Naive thymus-derived CD8-positive, alpha-beta T cell (primary cell): ENCODE results near the gene MYO1H. TPM values are rescaled to one million over a fixed set of nuclear protein-coding genes. Genes with fewer than 3 reads are reported as not detected.
"Not testable (repeated sequence)": the region's sequence is repeated elsewhere in the genome, so short reads cannot be mapped to it uniquely, and the experiment has no call there.

Experiments used
- ATAC-seq, 2 donors: fragments of 150-1000 bp; cut with Tn5 transposase in 1 of 2; sonication (Bioruptor Pico), chemical (Tn5 transposase) in 1 of 2; 1 replicate in 1 of 2; 2 replicates in 1 of 2; pipeline ENCODE4 v1.10.0; 2021; ENCODE audit warnings: mild to moderate bottlenecking in 2 of 2, moderate library complexity in 2 of 2
- POLR2A ChIA-PET: fragments of 350-600 bp; sonication (Branson Sonifier 250); formaldehyde crosslinking; loops from one replicate; lab custom pipeline; 2021; ENCODE audit warnings: antibody characterized with exemption; lab: Charles Lee
- DNase-seq, 10 donors: peaks; one replicate each; pipeline versions ENCODE4 v3.0.0 to v3.0.0-alpha.2; 2020 to 2022
- H3K27ac Mint-ChIP-seq, 10 donors: one replicate each; pipeline ENCODE4 v1.8.0; 2020 to 2022; ENCODE audit warnings: mild to moderate bottlenecking in 10 of 10, mixed read lengths in 10 of 10, moderate library complexity in 4 of 10, inconsistent platforms in 1 of 10
- H3K27me3 Mint-ChIP-seq, 5 donors: one replicate each; pipeline ENCODE4 v1.8.0; 2021 to 2022; ENCODE audit warnings: mixed read lengths in 5 of 5
- H3K36me3 Mint-ChIP-seq, 3 donors: one replicate each; pipeline ENCODE4 v1.8.0; 2020 to 2022; ENCODE audit warnings: mixed read lengths in 3 of 3, mild to moderate bottlenecking in 2 of 3, inconsistent platforms in 1 of 3
- H3K4me1 Mint-ChIP-seq, 4 donors: one replicate each; pipeline ENCODE4 v1.8.0; 2021 to 2022; ENCODE audit warnings: mixed read lengths in 4 of 4
- H3K4me3 Mint-ChIP-seq, 10 donors: one replicate each; pipeline ENCODE4 v1.8.0; 2020 to 2022; ENCODE audit warnings: mild to moderate bottlenecking in 10 of 10, mixed read lengths in 10 of 10, moderate library complexity in 6 of 10, inconsistent platforms in 1 of 10
- H3K9me3 Mint-ChIP-seq, 9 donors: one replicate each; pipeline ENCODE4 v1.8.0; 2020 to 2022; ENCODE audit warnings: mixed read lengths in 9 of 9, mild to moderate bottlenecking in 3 of 9, inconsistent platforms in 1 of 9, moderate library complexity in 1 of 9
- polyA plus RNA-seq, 3 donors: library from polyadenylated mRNA; unstranded; fragments of 300-500 nt; fragmentation: Illumina TruSeq; gene quantifications; one replicate each; pipeline ENCODE4 v1.2.3, GENCODE V29; 2021
- total RNA-seq, 8 experiments: library from RNA in 2 of 8; stranded (reverse) in 2 of 8; gene quantifications; one replicate each; pipeline ENCODE4 v1.2.3 and lab custom pipeline; 2021 to 2026

Gene MYO1H
- total and polyA plus RNA-seq, 5 experiments from 2014 or later: not detected

DNA sequence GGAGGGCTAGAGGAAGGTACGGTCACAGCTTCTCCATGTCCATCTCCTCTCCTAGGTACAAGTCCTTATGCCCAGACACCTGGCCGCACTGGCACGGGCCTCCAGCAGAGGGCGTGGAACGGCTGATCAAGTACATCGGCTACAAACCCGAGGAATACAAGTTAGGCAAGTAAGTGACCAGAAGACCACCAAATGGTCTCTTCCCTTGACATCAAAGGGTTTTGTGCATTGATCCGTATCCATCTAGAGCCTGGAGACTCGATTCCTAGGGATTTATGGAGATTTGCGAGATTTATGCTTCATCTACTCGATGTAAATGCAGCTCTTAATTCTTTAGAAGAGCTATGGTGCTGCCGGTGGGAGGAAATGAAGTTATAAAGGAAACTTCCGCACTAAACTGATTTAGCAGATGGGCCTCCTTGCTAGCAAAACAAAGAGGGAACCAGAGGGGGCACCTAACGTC, 85.2 kb downstream of the MYO1H start:
- H3K9me3 Mint-ChIP-seq: peaks cover 0 to 2% (median 0%) of the 10 kb centered on the region in 9 donors
- DNase-seq: peak; percentile 41 to 89 (median 68)
- H3K36me3 Mint-ChIP-seq: no peaks in the 10 kb centered on the region
- peaks cover 0 to 1% (median 0%) of the 10 kb centered on the region in 5 donors for H3K27me3 Mint-ChIP-seq
- peak; percentile 85 to 90 for ATAC-seq
- POLR2A ChIA-PET: interaction anchor here (1.0 to 1.3 kb wide), 2 partner anchors 11 to 44 kb away, joined by 3 to 7 read pairs; partner anchors contain the start of genes KCTD10 and UBE3B
- peak overlapping the region in 9 of 10 donors; percentile 3 to 94 (median 82) for H3K27ac Mint-ChIP-seq
- peaks cover 8 to 14% (median 11%) of the 10 kb centered on the region in 4 donors for H3K4me1 Mint-ChIP-seq
- peak overlapping the region; percentile 34 to 69 (median 58) for H3K4me3 Mint-ChIP-seq

DNA sequence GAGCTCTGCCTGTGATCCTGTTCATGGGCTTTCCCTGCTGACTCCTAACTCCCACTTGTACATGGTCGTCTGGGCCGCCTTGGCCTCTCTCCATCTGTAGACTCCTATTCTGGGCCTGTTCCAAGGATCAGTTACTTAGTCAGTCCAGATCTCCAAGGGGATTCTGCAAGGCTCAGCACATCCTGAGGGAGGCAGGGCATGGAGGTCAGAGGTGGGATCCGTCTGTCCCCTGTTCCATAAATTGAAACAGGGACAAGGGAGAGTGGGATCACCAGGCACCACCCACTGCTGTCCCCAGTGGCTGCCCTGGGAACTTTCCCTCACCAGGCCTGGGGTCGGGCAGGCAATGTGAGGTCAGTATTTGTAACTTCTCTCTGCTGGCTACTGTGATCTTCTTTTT, 85.9 kb downstream of the MYO1H start:
- Mint-ChIP-seq H3K27ac (peak overlapping the region in 7 of 10 donors; percentile 3 to 94 (median 82)), H3K27me3 (peaks cover 0 to 1% (median 0%) of the 10 kb centered on the region in 5 donors), H3K4me3 (peak overlapping the region in 1 of 10 donors; percentile 69), H3K36me3 (no peaks in the 10 kb centered on the region), H3K9me3 (peaks cover 0 to 2% (median 0%) of the 10 kb centered on the region in 9 donors), H3K4me1 (peaks cover 8 to 14% (median 11%) of the 10 kb centered on the region in 4 donors)
- ATAC-seq (no peak), DNase-seq (no peak)
- POLR2A ChIA-PET: interaction anchor here (1.0 to 1.3 kb wide), 2 partner anchors 10 to 44 kb away, joined by 3 to 7 read pairs; partner anchors contain the start of genes KCTD10 and UBE3B

DNA sequence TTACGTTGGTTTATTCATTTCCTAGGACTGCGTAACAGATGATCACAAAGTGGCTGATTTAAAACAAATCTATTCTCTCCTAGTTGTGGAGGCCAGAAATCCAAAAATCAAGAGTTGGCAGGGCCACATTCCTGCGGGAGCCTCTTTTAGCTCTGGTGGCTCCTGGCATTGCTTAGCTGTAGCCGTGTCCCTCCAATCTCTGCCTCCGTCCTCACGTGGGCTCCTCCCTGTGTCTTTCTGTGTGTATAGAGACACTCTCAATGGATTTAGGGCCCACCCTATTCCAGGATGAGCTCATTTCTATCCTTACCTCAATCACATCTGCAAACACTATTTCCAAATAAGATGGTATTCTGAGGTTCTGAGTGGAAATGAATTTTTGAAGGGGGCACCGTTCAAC, 86.9 kb downstream of the MYO1H start:
- Mint-ChIP-seq H3K4me3 (no peak overlapping the region), H3K9me3 (no peaks in the 10 kb centered on the region), H3K27ac (no peak overlapping the region), H3K4me1 (peaks cover 8 to 14% (median 11%) of the 10 kb centered on the region in 4 donors), H3K36me3 (no peaks in the 10 kb centered on the region), H3K27me3 (no peaks in the 10 kb centered on the region)
- POLR2A ChIA-PET: no interaction called here
- DNase-seq: no peak
- ATAC-seq: no peak

DNA sequence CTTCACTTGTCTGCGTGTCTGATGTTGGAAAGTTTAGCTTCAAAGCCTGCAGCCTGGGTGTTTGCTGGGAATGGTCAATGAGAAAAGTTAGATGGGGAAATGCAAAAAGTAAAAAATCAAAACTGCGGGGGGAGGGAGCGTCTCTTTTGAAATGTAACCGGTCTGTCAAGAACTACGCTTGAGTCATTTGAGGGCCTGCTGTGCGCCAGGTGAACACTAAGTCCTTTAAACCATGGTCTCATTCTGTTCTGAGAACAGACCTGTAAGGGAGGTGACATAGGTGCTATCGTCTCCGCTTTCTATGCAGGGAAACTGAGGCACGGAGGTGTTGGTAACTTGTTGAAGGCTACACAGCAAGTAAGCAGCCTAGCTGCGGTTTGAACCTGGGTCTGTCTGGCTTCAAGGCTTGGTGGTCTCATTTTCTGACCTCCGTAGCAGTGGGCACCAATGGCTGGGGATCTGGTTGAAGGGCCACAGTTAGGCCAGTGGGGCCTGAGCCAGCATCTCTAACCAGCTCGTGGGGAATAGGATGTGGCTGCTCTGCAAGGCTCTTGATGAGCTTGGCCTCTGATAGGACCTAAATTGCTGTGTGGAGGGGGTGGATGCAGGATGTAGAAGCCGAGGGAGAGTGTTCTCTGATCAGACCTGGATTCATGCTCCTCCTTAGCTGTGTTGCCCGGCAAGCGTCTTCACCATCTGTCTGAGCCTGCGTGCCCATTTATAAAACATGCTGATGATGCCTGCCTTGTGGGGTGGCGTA, 87.9 kb downstream of the MYO1H start:
- Mint-ChIP-seq H3K36me3 (peaks cover 0 to 2% (median 0%) of the 10 kb centered on the region in 3 donors), H3K4me3 (no peak overlapping the region), H3K27me3 (no peaks in the 10 kb centered on the region), H3K4me1 (peaks cover 8 to 14% (median 11%) of the 10 kb centered on the region in 4 donors), H3K9me3 (no peaks in the 10 kb centered on the region), H3K27ac (peak overlapping the region in 2 of 10 donors; percentile 1 to 41)
- POLR2A ChIA-PET: no interaction called here
- DNase-seq: no peak
- no peak for ATAC-seq

DNA sequence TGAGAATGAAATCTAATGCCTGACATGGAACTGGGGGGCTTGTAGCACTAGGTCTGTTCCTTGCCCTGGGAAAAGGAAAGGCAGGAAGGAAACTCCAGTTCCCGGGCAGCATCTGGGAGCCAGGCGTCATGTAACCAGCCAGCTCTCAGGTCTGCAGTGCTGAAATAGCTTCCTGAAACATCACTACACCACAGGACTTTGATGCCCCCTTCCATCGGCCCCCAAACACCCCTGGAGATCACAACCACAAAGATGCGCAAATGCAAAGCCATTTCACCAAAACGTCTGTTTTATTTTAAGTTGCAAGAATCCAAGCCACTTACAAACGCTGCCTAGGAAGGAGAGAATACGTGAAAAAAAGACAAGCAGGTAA, 88.5 kb downstream of the MYO1H start:
- peaks cover 8 to 14% (median 11%) of the 10 kb centered on the region in 4 donors for H3K4me1 Mint-ChIP-seq
- no peaks in the 10 kb centered on the region for H3K27me3 Mint-ChIP-seq
- DNase-seq (no peak), ATAC-seq (no peak)
- no peak overlapping the region for H3K4me3 Mint-ChIP-seq
- no peaks in the 10 kb centered on the region for H3K9me3 Mint-ChIP-seq
- H3K36me3 Mint-ChIP-seq: peaks cover 0 to 2% (median 0%) of the 10 kb centered on the region in 3 donors
- POLR2A ChIA-PET: no interaction called here
- H3K27ac Mint-ChIP-seq: no peak overlapping the region

DNA sequence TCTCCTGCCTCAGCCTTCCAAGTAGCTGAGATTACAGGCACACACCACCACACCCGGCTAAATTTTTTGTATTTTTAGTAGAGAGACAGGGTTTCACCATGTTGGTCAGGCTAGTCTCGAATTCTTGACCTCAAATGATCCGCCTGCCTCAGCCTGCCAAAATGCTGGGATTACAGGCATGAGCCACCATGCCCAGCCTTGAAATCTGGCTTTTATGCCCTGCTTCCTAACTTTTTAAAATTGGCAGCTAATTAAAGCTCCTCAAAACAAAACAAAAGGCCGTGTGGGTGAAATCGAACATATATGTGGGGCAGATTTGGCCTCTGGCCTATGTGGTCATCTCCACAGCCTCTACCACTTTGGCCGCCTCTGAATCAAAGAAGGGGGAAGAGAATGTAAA, 91.5 kb downstream of the MYO1H start:
- peaks cover 0 to 1% (median 0%) of the 10 kb centered on the region in 4 donors for H3K4me1 Mint-ChIP-seq
- no peaks in the 10 kb centered on the region for H3K9me3 Mint-ChIP-seq
- no peak for DNase-seq
- H3K27ac Mint-ChIP-seq: no peak overlapping the region
- H3K36me3 Mint-ChIP-seq: peaks cover 0 to 2% (median under 1%) of the 10 kb centered on the region in 3 donors
- no peak overlapping the region for H3K4me3 Mint-ChIP-seq
- no peak for ATAC-seq
- H3K27me3 Mint-ChIP-seq: no peaks in the 10 kb centered on the region
- POLR2A ChIA-PET: no interaction called here

DNA sequence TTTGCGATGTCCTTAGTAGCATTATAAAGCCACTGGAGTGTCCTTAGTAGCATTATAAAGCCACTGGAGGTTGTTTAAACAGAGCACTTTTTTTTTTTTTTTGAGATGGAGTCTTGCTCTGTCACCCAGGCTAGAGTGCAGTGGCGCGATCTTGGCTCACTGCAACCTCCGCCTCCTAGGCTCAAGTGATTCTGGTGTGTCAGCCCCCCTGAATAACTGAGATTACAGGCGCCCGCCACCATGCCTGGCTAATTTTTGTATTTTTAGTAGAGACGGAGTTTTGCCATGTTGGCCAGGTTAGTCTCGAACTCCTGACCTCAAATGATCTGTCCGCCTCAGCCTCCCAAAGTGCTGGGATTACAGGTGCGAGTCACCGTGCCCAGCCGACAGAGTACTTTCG, 92.3 kb downstream of the MYO1H start:
- H3K4me1 Mint-ChIP-seq, POLR2A ChIA-PET, H3K36me3 Mint-ChIP-seq, H3K27me3 Mint-ChIP-seq, ATAC-seq, H3K4me3 Mint-ChIP-seq, H3K9me3 Mint-ChIP-seq, H3K27ac Mint-ChIP-seq, DNase-seq: not testable (repeated sequence)

DNA sequence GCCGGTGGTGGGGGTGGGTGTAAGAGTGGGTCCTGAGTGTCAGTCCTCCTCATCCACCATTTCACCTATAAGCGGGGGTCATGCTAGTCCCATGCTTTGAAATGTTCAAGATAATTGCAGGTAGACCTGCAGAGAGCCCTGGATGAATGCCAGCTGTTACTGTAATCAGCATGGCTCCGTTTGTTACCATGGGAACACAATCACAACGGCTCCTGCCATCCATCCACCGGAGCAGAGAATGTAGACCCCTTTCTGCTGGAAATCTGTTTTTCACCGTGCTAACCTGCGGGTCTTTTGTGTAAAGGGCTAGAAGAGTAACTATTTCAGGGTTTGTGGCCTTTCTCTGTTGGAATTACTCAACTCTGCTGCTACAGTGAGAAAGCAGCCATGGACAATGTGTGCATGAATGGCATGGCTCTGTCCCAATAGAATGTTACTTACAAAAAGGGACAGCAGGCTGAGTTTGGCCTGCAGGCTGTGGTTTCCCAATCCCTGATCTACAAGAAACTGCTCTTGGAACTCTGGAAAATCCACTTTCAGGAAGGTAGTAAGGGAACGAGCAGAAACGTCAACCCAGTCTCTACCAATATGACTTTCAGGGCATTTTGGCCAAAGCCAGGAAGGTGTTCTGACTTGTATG, 93.3 kb downstream of the MYO1H start:
- H3K27me3 Mint-ChIP-seq: no peaks in the 10 kb centered on the region
- ATAC-seq (no peak), DNase-seq (no peak)
- no peak overlapping the region for H3K27ac Mint-ChIP-seq
- H3K4me1 Mint-ChIP-seq: peaks cover 0 to 1% (median 0%) of the 10 kb centered on the region in 4 donors
- H3K36me3 Mint-ChIP-seq: peaks cover 0 to 17% (median 2%) of the 10 kb centered on the region in 3 donors
- POLR2A ChIA-PET: no interaction called here
- no peaks in the 10 kb centered on the region for H3K9me3 Mint-ChIP-seq
- H3K4me3 Mint-ChIP-seq: no peak overlapping the region

DNA sequence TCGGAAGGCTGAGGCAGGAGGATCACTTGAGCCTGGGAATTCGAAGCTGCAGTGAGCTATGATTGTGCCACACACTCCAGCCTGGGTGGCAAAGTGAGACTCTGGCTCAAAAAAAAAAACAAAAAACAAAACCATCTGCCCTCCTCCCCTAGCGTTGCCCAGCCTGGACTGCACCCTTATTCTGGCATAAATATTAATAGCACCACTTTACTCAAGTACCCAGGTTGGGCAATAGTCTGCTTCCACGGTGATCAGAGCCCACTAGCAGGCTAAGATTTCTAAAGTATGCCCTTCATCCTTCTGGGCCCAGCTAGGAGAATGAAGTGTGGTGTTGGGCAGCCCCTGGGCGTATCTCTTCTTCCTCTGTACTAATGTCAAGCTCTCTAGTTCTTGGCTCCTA, 96.1 kb downstream of the MYO1H start:
- POLR2A ChIA-PET: interaction anchor here (0.7 to 0.9 kb wide), 2 partner anchors 11 to 851 kb away, joined by 3 read pairs; no protein-coding TSS in a partner anchor
- Mint-ChIP-seq H3K27me3 (no peaks in the 10 kb centered on the region), H3K27ac (peak overlapping the region in 4 of 10 donors; percentile 3 to 60 (median 26)), H3K9me3 (no peaks in the 10 kb centered on the region), H3K36me3 (peaks cover 0 to 34% (median 2%) of the 10 kb centered on the region in 3 donors), H3K4me3 (no peak overlapping the region), H3K4me1 (peaks cover 0 to 5% (median 0%) of the 10 kb centered on the region in 4 donors)
- ATAC-seq (no peak), DNase-seq (no peak)

DNA sequence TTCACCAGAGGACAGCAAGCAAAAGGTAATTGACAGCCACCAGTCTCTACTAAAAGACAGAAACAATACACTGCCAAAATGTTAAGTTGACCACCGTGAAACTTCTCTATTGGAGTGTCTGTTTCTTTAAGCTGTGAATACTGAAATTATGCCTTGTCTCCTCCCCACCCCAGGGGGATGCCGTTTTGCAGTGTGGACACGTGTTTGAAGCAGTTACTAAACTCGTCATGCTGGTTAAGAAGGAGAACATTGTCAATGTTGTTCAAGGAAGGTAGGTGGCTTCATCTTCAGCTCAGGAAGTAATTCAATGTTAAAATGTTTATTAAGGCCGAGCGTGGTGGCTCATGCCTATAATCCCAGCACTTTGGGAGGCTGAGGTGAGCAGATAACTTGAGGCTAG, 96.6 kb downstream of the MYO1H start:
- H3K9me3 Mint-ChIP-seq: no peaks in the 10 kb centered on the region
- peak overlapping the region in 5 of 10 donors; percentile 18 to 61 (median 35) for H3K27ac Mint-ChIP-seq
- H3K36me3 Mint-ChIP-seq: peaks cover 0 to 38% (median 2%) of the 10 kb centered on the region in 3 donors
- POLR2A ChIA-PET: interaction anchor here (0.7 kb wide), 1 partner anchor 852 kb away, joined by 3 read pairs; no protein-coding TSS in a partner anchor
- H3K4me3 Mint-ChIP-seq: no peak overlapping the region
- H3K4me1 Mint-ChIP-seq: peaks cover 0 to 5% (median 0%) of the 10 kb centered on the region in 4 donors
- DNase-seq (no peak), ATAC-seq (no peak)
- no peaks in the 10 kb centered on the region for H3K27me3 Mint-ChIP-seq

DNA sequence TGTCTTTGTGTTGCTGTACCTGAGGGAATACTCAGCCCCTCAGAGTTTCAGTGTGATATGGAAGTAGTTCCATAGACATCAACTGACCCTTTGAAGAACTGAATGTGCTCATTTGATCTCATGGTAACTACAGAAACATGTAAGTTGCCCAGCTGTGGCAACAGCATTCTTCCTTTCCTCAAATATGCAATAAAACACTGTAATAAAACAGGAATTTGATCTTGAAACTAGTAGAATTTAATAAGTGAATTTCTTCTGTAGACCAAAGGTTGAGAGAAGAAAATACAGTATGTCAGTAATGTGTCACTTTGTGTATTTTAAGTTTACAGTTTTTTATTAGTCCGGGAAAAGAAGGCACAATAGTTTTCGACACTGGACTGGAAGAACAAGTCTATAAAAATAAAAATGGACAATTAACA, 97.5 kb downstream of the MYO1H start:
- Mint-ChIP-seq H3K4me1 (peaks cover 0 to 9% (median 1%) of the 10 kb centered on the region in 4 donors), H3K36me3 (peaks cover 0 to 48% (median 7%) of the 10 kb centered on the region in 3 donors), H3K9me3 (no peaks in the 10 kb centered on the region), H3K4me3 (no peak overlapping the region), H3K27ac (no peak overlapping the region), H3K27me3 (no peaks in the 10 kb centered on the region)
- POLR2A ChIA-PET: no interaction called here
- DNase-seq (no peak), ATAC-seq (no peak)

DNA sequence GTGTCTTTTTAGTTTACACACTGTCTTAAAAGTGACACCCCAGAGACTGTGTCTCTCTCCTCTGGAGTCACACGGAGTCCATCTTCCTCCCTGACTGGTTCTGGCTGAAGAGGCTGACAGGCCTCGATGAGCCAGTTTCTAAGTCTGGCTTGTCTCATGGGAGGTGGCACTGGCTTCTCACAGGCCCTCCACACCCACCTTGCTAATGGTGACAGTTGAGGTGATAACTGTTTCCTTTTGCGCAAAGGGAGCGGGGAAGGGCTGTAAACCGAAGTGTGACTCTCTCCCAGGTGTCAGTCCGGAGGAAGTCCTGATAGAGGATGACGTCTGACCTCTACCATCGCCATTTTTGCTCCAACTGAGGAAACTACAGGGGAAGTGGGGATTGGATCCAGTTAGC, 99.2 kb downstream of the MYO1H start:
- no peaks in the 10 kb centered on the region for H3K27me3 Mint-ChIP-seq
- DNase-seq: no peak
- POLR2A ChIA-PET: no interaction called here
- no peaks in the 10 kb centered on the region for H3K9me3 Mint-ChIP-seq
- peaks cover 0 to 62% (median 7%) of the 10 kb centered on the region in 3 donors for H3K36me3 Mint-ChIP-seq
- no peak overlapping the region for H3K27ac Mint-ChIP-seq
- no peak for ATAC-seq
- peaks cover 0 to 21% (median 3%) of the 10 kb centered on the region in 4 donors for H3K4me1 Mint-ChIP-seq
- no peak overlapping the region for H3K4me3 Mint-ChIP-seq
